Measurements from ENCODE around the gene CETN1.

Gene CETN1

DNA sequence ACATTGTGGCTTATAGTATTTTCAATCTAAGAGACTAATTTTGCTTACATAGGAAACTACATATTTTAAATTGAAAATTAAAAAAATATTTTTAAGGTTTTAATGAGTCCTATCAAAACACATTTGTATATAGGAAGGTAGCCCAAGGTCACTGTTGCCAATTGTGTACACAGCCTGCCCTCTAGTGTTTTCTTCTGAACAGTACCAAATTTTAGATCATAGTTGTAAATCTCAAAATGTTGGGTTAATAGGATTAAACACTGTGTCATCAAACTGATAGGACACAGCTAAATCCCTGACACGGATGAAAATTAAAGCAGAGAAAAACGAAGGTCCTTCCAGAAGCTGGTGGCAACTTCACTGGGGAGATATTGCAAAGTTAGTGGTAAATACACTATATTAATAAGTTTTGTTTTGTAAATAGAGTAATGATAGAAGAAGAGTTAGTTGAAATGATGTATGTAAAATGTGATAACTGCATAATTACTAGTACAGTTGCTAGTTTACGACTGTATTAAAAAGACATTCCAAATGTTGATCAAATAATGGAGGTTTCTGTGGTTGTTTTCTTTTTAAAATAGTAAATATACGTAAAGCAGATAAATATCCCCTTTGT is 36.3 kb downstream of the CETN1 start:
- Histone ChIP-seq H3K4me1 (ENCODE audit: control insufficient read depth, insufficient read depth, low read length) (no peaks in the 10 kb centered on the region), H3K36me3 (ENCODE audit: control insufficient read depth in 2 of 2, insufficient read depth in 1 of 2, low read length in 2 of 2) (no peaks in the 10 kb centered on the region), H3K9me3 (ENCODE audit: control insufficient read depth, insufficient read depth, low read depth, low read length) (no peaks in the 10 kb centered on the region), H3K4me3 (ENCODE audit: low read depth, low read length) (no peak overlapping the region), H3K27ac (ENCODE audit: extremely low read depth, low read depth, low read length) (no peak overlapping the region)
- ChIA-PET CTCF (interaction anchor here (0.6 to 4.0 kb wide), 25 partner anchors 9 to 486 kb away, joined by 3 to 31 read pairs (median 3); partner anchors contain the start of genes CLUL1 and COLEC12), POLR2A (no interaction called here)
- TF ChIP-seq ZIC2 (tag by site-specific recombination; IDR thresholded peaks at IDR 0.05) (no peak), ZNF514 (tag by site-specific recombination; IDR thresholded peaks at IDR 0.05) (no peak), KLF10 (tag by site-specific recombination; IDR thresholded peaks at IDR 0.05) (0 out of 2 replicates have a peak, but pooled peaks have one; percentile 19), GLI4 (tag by site-specific recombination; IDR thresholded peaks at IDR 0.05) (no peak), IKZF3 (tag by site-specific recombination; IDR thresholded peaks at IDR 0.05) (no peak), HOXC10 (CRISPR knock-in tag; IDR thresholded peaks at IDR 0.05) (no peak), ZNF324 (tag by site-specific recombination; IDR thresholded peaks at IDR 0.05) (no peak), ZNF311 (tag by site-specific recombination; IDR thresholded peaks at IDR 0.05; ENCODE audit: borderline replicate concordance) (no peak), ZNF211 (tag by site-specific recombination; IDR thresholded peaks at IDR 0.05; ENCODE audit: low read depth) (no peak), KLF1 (tag by site-specific recombination; IDR thresholded peaks at IDR 0.05) (no peak), ZSCAN30 (tag by site-specific recombination; IDR thresholded peaks at IDR 0.05) (0 out of 2 replicates have a peak, but pooled peaks have one; percentile 37), ZNF785 (tag by site-specific recombination; IDR thresholded peaks at IDR 0.05) (no peak), ZNF768 (tag by site-specific recombination; IDR thresholded peaks at IDR 0.05) (no peak), ZNF18 (tag by site-specific recombination; IDR thresholded peaks at IDR 0.05) (no peak), ZSCAN23 (tag by site-specific recombination; IDR thresholded peaks at IDR 0.05) (no peak), ZNF366 (tag by site-specific recombination; conservative IDR thresholded peaks at IDR 0.05) (no peak), ZNF610 (tag by site-specific recombination; IDR thresholded peaks at IDR 0.05; ENCODE audit: borderline replicate concordance) (no peak), ZNF544 (tag by site-specific recombination; IDR thresholded peaks at IDR 0.05) (no peak), ZNF169 (tag by site-specific recombination; IDR thresholded peaks at IDR 0.05) (no peak), ZNF292 (tag by site-specific recombination; IDR thresholded peaks at IDR 0.05; ENCODE audit: borderline replicate concordance, low read depth) (no peak), PRDM6 (tag by site-specific recombination; IDR thresholded peaks at IDR 0.05) (no peak), ZNF488 (tag by site-specific recombination; IDR thresholded peaks at IDR 0.05) (no peak), ZNF214 (tag by site-specific recombination; IDR thresholded peaks at IDR 0.05; ENCODE audit: borderline replicate concordance) (no peak), ZBTB49 (tag by site-specific recombination; IDR thresholded peaks at IDR 0.05; ENCODE audit: low read depth) (no peak), ZNF558 (tag by site-specific recombination; IDR thresholded peaks at IDR 0.05) (no peak), KLF8 (tag by site-specific recombination; IDR thresholded peaks at IDR 0.05) (no peak), ZNF146 (tag by site-specific recombination; IDR thresholded peaks at IDR 0.05) (no peak), ZNF529 (tag by site-specific recombination; IDR thresholded peaks at IDR 0.05; ENCODE audit: insufficient replicate concordance) (no peak), ZNF791 (tag by site-specific recombination; IDR thresholded peaks at IDR 0.05) (no peak)
- TF ChIP-seq, protein P1, sequence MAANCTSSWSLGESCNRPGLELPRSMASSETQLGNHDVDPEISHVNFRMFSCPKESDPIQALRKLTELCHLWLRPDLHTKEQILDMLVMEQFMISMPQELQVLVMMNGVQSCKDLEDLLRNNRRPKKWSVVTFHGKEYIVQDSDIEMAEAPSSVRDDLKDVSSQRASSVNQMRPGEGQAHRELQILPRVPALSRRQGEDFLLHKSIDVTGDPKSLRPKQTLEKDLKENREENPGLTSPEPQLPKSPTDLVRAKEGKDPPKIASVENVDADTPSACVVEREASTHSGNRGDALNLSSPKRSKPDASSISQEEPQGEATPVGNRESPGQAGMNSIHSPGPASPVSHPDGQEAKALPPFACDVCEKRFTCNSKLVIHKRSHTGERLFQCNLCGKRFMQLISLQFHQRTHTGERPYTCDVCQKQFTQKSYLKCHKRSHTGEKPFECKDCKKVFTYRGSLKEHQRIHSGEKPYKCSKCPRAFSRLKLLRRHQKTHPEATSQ (tag by site-specific recombination; IDR thresholded peaks at IDR 0.05) = no peak
- TF ChIP-seq, protein P2, sequence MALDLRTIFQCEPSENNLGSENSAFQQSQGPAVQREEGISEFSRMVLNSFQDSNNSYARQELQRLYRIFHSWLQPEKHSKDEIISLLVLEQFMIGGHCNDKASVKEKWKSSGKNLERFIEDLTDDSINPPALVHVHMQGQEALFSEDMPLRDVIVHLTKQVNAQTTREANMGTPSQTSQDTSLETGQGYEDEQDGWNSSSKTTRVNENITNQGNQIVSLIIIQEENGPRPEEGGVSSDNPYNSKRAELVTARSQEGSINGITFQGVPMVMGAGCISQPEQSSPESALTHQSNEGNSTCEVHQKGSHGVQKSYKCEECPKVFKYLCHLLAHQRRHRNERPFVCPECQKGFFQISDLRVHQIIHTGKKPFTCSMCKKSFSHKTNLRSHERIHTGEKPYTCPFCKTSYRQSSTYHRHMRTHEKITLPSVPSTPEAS (tag by site-specific recombination; IDR thresholded peaks at IDR 0.05) = no peak
